Glomerular visceral epithelial cell (primary cell): ENCODE data around the gene MAGI1.

Experiments
- DNase-seq: peaks from one replicate; pipeline ENCODE4 v3.0.0-alpha.2; 2016; ENCODE audit errors: extremely low spot score

Gene MAGI1

GRCh38 chr3:65485826-65486469 is 552.8 kb downstream of the MAGI1 start:
- no peak for DNase-seq

GRCh38 chr3:65484964-65485363 is 553.8 kb downstream of the MAGI1 start:
- DNase-seq, result no peak

DNA sequence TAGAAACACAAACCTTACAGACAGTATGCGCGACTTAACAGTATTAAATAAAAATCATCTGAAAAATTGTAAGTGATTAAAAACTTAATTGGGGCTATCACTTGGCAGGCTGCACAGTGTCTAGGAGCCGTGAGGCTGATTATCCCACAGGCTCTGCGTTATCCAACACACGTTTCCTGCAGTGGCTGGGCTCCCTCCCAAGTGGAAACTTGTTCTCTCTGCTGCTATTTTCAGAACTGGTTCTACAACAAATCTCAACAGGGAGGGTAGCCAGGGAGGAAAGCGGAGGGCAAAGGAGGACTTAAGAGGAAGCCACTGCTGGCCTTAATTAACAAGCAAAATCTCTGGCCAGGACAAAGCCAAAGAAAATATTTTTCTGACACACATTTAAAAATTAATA is 555.2 kb downstream of the MAGI1 start:
- no peak for DNase-seq

- DNase-seq, result no peak
Observed at GRCh38 chr3:65483011-65483410, 555.7 kb downstream of the MAGI1 start.

DNA sequence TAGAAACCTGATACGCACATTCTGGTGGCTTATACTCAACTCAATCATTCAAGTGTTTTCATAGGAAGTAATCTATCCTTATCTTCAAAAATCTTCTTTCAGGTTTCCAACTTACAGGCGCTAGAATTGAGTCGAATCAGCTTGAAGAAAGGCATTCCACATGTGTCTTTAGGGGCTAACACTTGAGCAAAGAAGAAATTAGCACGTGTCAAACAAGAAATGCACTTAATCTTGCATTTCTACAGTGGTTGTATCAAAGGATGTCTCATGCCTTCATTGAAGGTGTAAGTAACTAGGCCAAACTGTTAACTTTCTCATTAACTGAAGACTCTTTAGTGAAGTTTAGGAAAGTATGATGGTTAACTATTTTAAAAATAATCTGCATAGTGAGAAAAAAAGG is 557.6 kb downstream of the MAGI1 start:
- no peak for DNase-seq

- no peak for DNase-seq
Observed at GRCh38 chr3:65479990-65480389, 558.7 kb downstream of the MAGI1 start.

DNA sequence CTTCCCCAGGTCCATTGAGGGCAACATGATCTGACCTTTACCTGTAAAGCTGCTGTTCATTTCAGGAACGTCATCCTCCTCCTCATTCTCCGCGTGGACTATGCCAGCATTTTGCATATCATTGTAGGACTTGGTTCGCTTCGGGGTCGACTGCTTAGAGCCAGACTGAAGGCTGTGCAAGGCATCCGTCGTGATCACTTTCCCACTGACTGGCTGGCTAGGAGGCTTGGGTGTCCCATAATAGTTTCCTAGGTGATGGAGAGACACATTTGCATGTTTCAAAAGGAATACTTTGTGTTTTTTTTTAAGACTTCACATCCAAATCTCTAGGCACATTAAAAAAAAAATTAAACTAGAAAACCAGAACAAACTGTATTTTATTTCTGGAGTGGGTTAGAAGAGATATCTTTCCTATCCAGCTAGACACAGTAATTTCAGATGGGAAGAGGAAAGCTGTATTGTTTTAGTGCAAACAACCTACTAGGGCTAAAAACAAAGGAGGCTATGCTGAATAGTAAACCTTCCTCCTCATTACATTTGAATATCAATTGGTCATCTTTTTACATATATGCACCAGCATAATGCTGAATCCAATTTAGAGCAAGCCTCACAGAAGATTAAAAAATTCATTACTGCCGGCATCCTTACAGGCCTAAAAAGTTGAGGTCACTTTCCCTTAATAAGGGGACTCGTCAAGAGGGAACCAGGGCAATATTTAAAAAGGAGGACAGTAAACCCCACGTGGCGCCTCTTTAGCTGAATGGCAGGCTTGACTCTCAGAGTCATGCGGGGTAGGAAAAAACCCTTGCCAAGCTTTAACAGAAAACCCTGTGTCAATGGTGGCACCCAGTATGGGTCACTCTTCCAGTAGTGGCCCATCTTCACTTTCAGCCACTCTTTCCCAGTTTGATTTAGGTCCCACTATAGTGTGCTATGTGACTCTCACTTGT is 559.9 kb downstream of the MAGI1 start:
- DNase-seq, result no peak

- no peak for DNase-seq
Observed at GRCh38 chr3:65473736-65474135, 565.0 kb downstream of the MAGI1 start.

GRCh38 chr3:65472501-65472900 is 566.2 kb downstream of the MAGI1 start:
- DNase-seq, result no peak

DNA sequence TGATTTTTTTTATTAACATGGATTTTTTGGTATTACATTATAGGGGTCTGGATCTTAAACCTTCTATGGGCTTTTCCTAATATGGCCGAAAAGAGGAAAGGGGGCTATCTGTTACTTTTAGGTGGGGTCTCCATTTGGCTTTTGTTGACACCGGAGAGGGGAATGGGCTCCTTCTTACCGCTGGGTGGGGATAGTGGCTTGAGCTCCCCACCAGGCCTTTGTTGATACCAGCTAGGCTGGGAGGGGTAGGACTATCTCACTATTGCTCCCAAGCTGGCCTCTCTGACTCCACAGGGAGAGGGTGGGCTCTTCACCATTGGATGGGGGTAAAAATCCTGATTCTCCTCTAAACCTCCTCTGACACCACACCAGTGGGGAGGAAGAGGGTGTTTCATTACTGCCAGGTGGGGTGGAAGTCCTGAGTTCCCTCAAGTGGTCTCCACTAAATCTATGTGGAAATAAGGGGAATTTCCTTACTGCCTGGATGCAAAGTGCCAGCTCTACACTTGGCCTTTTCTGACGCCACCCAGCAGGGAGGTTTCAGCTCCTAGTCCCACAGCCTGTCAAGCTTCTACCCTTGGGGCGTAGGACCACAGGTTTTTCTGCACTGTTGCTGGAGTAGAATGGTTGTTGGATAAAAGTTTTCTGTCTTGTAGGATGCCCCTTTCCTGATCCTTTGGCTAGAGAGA is 572.3 kb downstream of the MAGI1 start:
- no peak for DNase-seq

- DNase-seq, result no peak
Observed at GRCh38 chr3:65449841-65450428, 588.8 kb downstream of the MAGI1 start.

- no peak for DNase-seq
Observed at GRCh38 chr3:65448120-65448519, 590.6 kb downstream of the MAGI1 start.

GRCh38 chr3:65445573-65446169 is 593.0 kb downstream of the MAGI1 start:
- no peak for DNase-seq

GRCh38 chr3:65444447-65444815 is 594.3 kb downstream of the MAGI1 start:
- DNase-seq, result no peak

- DNase-seq, result no peak
Observed at GRCh38 chr3:65443739-65444446, 594.8 kb downstream of the MAGI1 start.

- peak; percentile 60 for DNase-seq
Observed at GRCh38 chr3:65439641-65440284, 599.0 kb downstream of the MAGI1 start.

GRCh38 chr3:65438612-65439011 is 600.1 kb downstream of the MAGI1 start:
- no peak for DNase-seq

- DNase-seq, result no peak
Observed at GRCh38 chr3:65438096-65438495, 600.6 kb downstream of the MAGI1 start.

DNA sequence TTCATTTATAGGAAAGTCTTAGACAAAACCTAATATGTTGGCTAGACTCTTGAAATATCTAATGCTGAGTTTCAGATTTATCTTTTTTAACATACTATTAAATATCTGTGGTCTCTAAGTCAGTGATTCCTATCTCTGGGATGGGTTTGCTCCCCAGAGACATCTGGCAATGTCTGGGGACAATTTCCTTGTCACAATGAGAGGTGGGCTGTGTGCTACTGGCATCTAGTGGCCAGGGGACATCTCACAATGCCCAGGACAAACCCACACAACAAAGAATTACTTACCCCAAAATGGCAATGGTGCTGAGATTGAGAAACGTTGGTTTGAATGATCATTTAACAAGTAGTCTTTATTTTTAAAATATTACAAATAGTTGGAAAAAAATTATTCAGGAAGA is 602.1 kb downstream of the MAGI1 start:
- peak; percentile 28 for DNase-seq

- DNase-seq, result no peak
Observed at GRCh38 chr3:65433480-65433879, 605.2 kb downstream of the MAGI1 start.
